DMS153 treated with DMSO at 0.1 percent for 48 hours (cell line): ENCODE measurements around the gene SOWAHB.

Experiments used
- DNase-seq: peaks from one replicate; lab custom pipeline; 2025; ENCODE audit not compliant: unreplicated experiment; lab: John Stamatoyannopoulos, UW

Gene SOWAHB

DNA sequence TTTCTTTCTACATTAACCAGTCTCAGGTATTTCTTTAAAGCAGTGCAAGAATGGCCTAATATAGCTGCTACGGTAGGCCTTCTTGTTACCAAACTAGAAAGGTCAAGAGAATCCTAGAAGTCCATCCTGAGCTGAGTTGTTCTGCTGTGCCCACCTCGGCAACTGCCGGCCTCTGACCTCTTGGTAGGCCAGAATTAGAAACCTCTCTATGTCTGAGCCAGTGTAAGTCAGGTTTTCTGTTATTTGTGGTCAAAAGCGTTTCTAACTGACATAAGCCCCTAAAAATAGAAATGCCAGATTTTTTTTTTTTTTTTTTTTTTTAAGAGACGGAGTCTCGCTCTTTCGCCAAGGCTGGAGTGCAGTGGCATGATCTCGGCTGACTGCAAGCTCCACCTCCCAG, 43.1 kb downstream of the SOWAHB start:
- DNase-seq = no peak

DNA sequence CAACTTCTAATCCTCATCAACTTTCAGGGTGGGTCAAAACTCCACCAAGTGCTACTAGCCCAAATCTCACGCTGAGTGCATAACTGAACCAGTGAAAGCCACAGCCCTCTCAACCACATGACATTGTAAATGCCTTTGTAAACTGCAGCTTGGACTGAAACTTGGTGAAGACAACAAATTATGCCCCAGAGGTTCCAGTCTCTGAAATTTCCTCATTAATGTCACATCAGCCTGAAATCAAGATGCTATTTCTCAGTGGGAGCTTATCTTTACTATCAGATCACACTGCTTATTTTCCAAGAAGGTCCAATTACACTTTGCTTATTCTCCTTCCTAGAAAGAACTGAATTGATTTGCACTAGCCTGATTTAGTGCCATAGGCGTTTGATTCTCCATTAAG, 46.6 kb downstream of the SOWAHB start:
- no peak for DNase-seq

DNA sequence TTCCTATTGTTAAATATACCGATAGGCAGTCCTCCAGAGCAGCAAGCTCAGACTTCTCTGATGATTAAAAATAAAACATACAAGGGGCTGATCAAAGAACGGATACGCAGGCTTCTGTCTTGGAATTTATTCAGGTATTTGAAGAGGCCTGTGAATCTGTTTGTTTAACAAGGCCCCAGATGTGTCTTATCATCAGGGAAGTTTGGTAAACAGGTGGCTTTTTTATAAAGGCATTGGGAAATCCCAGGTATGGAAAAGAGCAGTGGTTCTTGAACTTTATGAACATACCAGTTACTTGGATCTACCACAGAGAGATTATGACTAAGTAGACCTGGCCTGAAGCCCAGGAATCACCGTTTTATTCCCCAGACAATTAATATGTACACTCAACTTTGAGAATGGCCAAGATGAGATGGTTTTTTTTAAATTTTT, 47.9 kb downstream of the SOWAHB start:
- DNase-seq = no peak
